Measurements from ENCODE around the gene VPS25. TPM values are rescaled to one million over a fixed set of nuclear protein-coding genes. Genes with fewer than 3 reads are reported as not detected.

Gene VPS25
- total RNA-seq, 1 donor from 2014 or later, result 77.5 TPM

- H3K27ac ChIP-seq, result no peak overlapping the region
- DNase-seq (ENCODE audit: low spot score), result no peak
- Mint-ChIP-seq H3K27ac (no peak overlapping the region), H3K4me1 (peaks cover 17% of the 10 kb centered on the region), H3K4me3 (peak overlapping the region; percentile 78), H3K9me3 (no peaks in the 10 kb centered on the region), H3K27me3 (ENCODE audit: insufficient read depth, low read depth) (peaks cover 30% of the 10 kb centered on the region), H3K36me3 (peaks cover 1% of the 10 kb centered on the region)
- H3K9me3 ChIP-seq (ENCODE audit: low read depth), result no peaks in the 10 kb centered on the region
- peaks cover 51% of the 10 kb centered on the region for H3K27me3 ChIP-seq
- no peaks in the 10 kb centered on the region for H3K36me3 ChIP-seq
- H4K20me1 ChIP-seq (ENCODE audit: low read depth), result no peaks in the 10 kb centered on the region
- peaks cover 2% of the 10 kb centered on the region for H3F3A ChIP-seq (ENCODE audit: low read depth)
- no peak overlapping the region for H3K9ac ChIP-seq
- peak overlapping the region; percentile 88 for H3K4me2 ChIP-seq
- peak overlapping the region; percentile 85 for H2AFZ ChIP-seq (replicated peaks)
- no peak for TF ChIP-seq CTCF (IDR thresholded peaks at IDR 0.05)
- no peak for TF ChIP-seq EZH2phosphoT487 (IDR thresholded peaks at IDR 0.05)
- TF ChIP-seq EZH2 (IDR thresholded peaks at IDR 0.05), result no peak
- H3K4me3 ChIP-seq, result peak overlapping the region; percentile 58
- no peaks in the 10 kb centered on the region for H3K79me2 ChIP-seq (ENCODE audit: low read depth)
- peaks cover 16% of the 10 kb centered on the region for H3K4me1 ChIP-seq
Measured at GRCh38 chr17:42759982-42760651, 13.1 kb upstream of the VPS25 start.

- peaks cover 1% of the 10 kb centered on the region for H3K36me3 Mint-ChIP-seq
- H3K27me3 ChIP-seq, result peaks cover 51% of the 10 kb centered on the region
- peaks cover 16% of the 10 kb centered on the region for H3K4me1 ChIP-seq
- peak; percentile 75 for DNase-seq (ENCODE audit: low spot score)
- H3K27ac ChIP-seq, result no peak within 1 kb of the TSS
- no peaks in the 10 kb centered on the region for H3K79me2 ChIP-seq (ENCODE audit: low read depth)
- H3F3A ChIP-seq (ENCODE audit: low read depth), result peaks cover 2% of the 10 kb centered on the region
- H3K9me3 Mint-ChIP-seq, result no peaks in the 10 kb centered on the region
- peak within 1 kb of the TSS; percentile 88 for H3K4me2 ChIP-seq
- H3K27me3 Mint-ChIP-seq (ENCODE audit: insufficient read depth, low read depth), result peaks cover 28% of the 10 kb centered on the region
- H2AFZ ChIP-seq (replicated peaks), result peak within 1 kb of the TSS; percentile 85
- no peaks in the 10 kb centered on the region for H4K20me1 ChIP-seq (ENCODE audit: low read depth)
- no peak for TF ChIP-seq CTCF (IDR thresholded peaks at IDR 0.05)
- peak; percentile 34 for TF ChIP-seq EZH2 (IDR thresholded peaks at IDR 0.05)
- H3K4me1 Mint-ChIP-seq, result peaks cover 17% of the 10 kb centered on the region
- H3K9me3 ChIP-seq (ENCODE audit: low read depth), result no peaks in the 10 kb centered on the region
- peak within 1 kb of the TSS; percentile 79 for H3K4me3 Mint-ChIP-seq
- no peak within 1 kb of the TSS for H3K9ac ChIP-seq
- no peak within 1 kb of the TSS for H3K27ac Mint-ChIP-seq
- peak within 1 kb of the TSS; percentile 58 for H3K4me3 ChIP-seq
- no peaks in the 10 kb centered on the region for H3K36me3 ChIP-seq
Measured at GRCh38 chr17:42760652-42761581, 12.3 kb upstream of the VPS25 start, which contains the start of gene RAMP2. TSS of gene RAMP2 (plus strand) at chr17:42761227. CDS start at chr17:42761262, 35 bp downstream.

GRCh38 chr17:42761638-42762037, 11.6 kb upstream of the VPS25 start:
- Mint-ChIP-seq H3K27ac (no peak overlapping the region), H3K4me1 (peaks cover 17% of the 10 kb centered on the region), H3K27me3 (ENCODE audit: insufficient read depth, low read depth) (peaks cover 28% of the 10 kb centered on the region), H3K36me3 (peaks cover 1% of the 10 kb centered on the region), H3K4me3 (peak overlapping the region; percentile 79), H3K9me3 (no peaks in the 10 kb centered on the region)
- no peak overlapping the region for H3K9ac ChIP-seq
- no peaks in the 10 kb centered on the region for H4K20me1 ChIP-seq (ENCODE audit: low read depth)
- no peaks in the 10 kb centered on the region for H3K79me2 ChIP-seq (ENCODE audit: low read depth)
- no peak overlapping the region for H2AFZ ChIP-seq (replicated peaks)
- no peak for TF ChIP-seq CTCF (IDR thresholded peaks at IDR 0.05)
- no peak for TF ChIP-seq EZH2 (IDR thresholded peaks at IDR 0.05)
- TF ChIP-seq EZH2phosphoT487 (IDR thresholded peaks at IDR 0.05), result no peak
- H3K4me1 ChIP-seq, result peaks cover 16% of the 10 kb centered on the region
- peaks cover 51% of the 10 kb centered on the region for H3K27me3 ChIP-seq
- H3F3A ChIP-seq (ENCODE audit: low read depth), result peaks cover 2% of the 10 kb centered on the region
- no peak overlapping the region for H3K27ac ChIP-seq
- H3K9me3 ChIP-seq (ENCODE audit: low read depth), result no peaks in the 10 kb centered on the region
- no peaks in the 10 kb centered on the region for H3K36me3 ChIP-seq
- H3K4me2 ChIP-seq, result peak overlapping the region; percentile 88
- H3K4me3 ChIP-seq, result peak overlapping the region; percentile 58
- DNase-seq (ENCODE audit: low spot score), result no peak

All from neural progenitor cell (in vitro differentiated cells).